AG09319 (cell line): Measurements from ENCODE around the gene ASCC1.

Source experiments
- DNase-seq: peaks from one replicate; pipeline ENCODE4 v3.0.0-alpha.2; 2010; ENCODE audit warnings: low read depth; ENCODE audit errors: extremely low read depth
- TF ChIP-seq, protein P1 (sequence below): IDR thresholded peaks from 2 replicates; pipeline ENCODE4 v1.5.1; 2011; ENCODE audit warnings: low read depth, mild to moderate bottlenecking, inconsistent platforms, low read length, moderate library complexity

The ASCC1 gene

DNA sequence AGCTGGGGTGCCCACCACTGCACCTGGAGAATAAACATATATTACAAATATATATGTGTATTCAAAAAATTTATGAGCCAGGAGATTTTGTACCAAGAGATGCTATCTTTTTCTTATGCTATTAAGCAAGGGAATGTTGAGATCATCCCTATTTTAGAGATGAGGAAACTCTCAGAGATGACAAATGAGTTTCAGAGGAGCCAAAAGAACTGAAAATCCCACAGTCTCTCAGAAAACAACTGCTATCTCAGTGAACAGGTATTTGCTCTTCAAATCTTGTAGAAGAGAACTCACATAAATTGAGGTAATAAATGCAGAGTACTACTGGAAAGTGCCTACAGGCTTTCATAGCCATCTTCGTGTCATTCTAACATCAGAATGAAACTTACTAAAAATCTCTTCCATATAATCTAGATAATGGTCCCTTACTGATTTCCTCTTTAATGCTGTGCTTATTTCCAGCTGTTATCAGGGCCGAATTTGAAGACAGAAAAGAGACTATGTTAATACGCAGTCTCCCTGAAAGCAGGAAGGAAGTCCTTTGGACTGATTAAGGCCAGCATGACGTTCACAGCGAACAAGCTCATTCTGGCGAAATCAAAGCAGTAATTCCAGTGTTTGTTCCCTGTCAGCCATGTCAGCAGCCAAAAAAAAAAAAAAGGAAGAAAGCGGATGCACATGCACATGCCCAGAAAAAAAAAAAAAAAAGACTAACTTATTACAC lies 29.7 kb downstream of the ASCC1 start:
- TF ChIP-seq, protein P1, sequence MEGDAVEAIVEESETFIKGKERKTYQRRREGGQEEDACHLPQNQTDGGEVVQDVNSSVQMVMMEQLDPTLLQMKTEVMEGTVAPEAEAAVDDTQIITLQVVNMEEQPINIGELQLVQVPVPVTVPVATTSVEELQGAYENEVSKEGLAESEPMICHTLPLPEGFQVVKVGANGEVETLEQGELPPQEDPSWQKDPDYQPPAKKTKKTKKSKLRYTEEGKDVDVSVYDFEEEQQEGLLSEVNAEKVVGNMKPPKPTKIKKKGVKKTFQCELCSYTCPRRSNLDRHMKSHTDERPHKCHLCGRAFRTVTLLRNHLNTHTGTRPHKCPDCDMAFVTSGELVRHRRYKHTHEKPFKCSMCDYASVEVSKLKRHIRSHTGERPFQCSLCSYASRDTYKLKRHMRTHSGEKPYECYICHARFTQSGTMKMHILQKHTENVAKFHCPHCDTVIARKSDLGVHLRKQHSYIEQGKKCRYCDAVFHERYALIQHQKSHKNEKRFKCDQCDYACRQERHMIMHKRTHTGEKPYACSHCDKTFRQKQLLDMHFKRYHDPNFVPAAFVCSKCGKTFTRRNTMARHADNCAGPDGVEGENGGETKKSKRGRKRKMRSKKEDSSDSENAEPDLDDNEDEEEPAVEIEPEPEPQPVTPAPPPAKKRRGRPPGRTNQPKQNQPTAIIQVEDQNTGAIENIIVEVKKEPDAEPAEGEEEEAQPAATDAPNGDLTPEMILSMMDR = no peak
- DNase-seq = peak; percentile 56

DNA sequence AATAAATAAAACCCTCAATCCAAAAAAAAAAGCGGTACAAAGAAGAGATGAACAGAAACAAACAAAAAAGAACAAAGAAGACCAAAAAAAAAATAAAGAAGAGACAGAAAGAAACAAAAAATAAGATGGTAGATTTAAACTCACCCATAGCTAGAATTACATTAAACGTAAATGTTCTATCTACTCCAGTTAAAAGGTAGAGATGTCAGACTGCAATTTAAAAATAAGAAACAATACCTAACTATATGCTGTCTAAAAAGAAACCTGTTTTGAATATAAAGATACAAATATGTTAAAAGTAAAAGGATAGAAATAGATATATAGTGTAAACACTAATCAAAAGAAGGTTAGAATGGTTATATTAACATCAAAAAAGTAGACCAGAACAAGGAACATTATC lies 31.9 kb downstream of the ASCC1 start:
- no peak for DNase-seq
- TF ChIP-seq, protein P1 = no peak

- TF ChIP-seq, protein P1 = no peak
- DNase-seq = no peak
These were observed 38.6 kb downstream of the ASCC1 start for GRCh38 chr10:72177454-72177853.

DNA sequence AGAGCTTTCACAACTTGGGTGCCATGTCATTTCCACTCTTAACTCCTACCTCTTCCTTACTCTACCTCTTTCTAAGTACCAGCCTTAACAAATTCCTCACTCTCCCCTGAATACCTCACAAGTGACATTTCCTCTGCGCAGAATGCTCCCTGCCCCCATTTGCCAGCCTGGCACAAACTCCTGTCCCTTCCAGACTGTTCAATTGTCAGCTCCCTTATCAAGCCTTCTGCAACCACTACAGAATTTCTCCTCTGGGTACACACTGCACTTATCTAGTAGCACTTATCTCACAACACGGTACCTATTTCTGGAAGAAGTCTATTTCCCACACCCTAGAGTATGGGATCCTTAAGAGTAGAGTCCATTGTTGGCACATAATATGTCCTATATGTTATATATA lies 39.4 kb downstream of the ASCC1 start:
- TF ChIP-seq, protein P1 = no peak
- DNase-seq = no peak

GRCh38 chr10:72175149-72175548 lies 40.9 kb downstream of the ASCC1 start:
- TF ChIP-seq, protein P1 = no peak
- no peak for DNase-seq

DNA sequence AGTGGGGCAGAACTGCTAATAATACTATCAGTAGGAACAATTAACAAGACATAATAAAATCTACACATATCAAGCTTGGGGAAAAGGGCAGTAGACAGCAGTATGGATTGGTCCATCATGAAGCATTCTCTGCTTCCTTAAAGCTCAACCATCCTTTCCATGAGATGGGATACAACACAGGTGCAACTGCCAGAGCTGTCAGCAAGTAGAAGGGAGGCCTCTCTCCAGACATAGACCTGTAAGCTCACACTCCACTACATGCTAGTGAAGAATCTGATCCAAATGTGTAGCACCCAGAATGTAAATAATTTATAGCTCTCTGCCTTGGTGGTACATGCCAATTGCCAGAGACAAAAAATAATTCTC lies 41.8 kb downstream of the ASCC1 start:
- TF ChIP-seq, protein P1 = no peak

GRCh38 chr10:72173619-72174296 lies 42.3 kb downstream of the ASCC1 start:
- no peak for DNase-seq

More for the DNA sequence above, 41.8 kb downstream of the ASCC1 start:
- no peak for DNase-seq

More at GRCh38 chr10:72173619-72174296, 42.3 kb downstream of the ASCC1 start:
- TF ChIP-seq, protein P1 = no peak
